ACHN (cell line): ENCODE measurements around the gene EEF1AKMT4.

Experiments
- DNase-seq: peaks from one replicate; pipeline ENCODE4 v3.0.0-alpha.2; 2015
- in situ Hi-C: cut with HindIII; loops from 2 replicates; pipeline ENCODE4 v1.10.0; 2017; ENCODE audit warnings: low sequenced_read_pairs, low pct_ligation_motif_present, low pct_unique_long_range_greater_than_20kb

EEF1AKMT4 gene

GRCh38 chr3:184234671-184235380 is 14.6 kb upstream of the EEF1AKMT4 start:
- in situ Hi-C loops = no loop called here
- DNase-seq = no peak

- DNase-seq = no peak
- in situ Hi-C loops = no loop called here
Observed at GRCh38 chr3:184235381-184236032, 14.0 kb upstream of the EEF1AKMT4 start.

GRCh38 chr3:184236033-184236410 is 13.4 kb upstream of the EEF1AKMT4 start:
- in situ Hi-C loops = no loop called here
- DNase-seq = no peak

GRCh38 chr3:184236636-184237035 is 12.8 kb upstream of the EEF1AKMT4 start:
- DNase-seq = no peak
- in situ Hi-C loops = no loop called here

- no peak for DNase-seq
- in situ Hi-C loops = no loop called here
Observed at GRCh38 chr3:184237211-184237610, 12.3 kb upstream of the EEF1AKMT4 start.

- in situ Hi-C loops = no loop called here
- no peak for DNase-seq
Observed at GRCh38 chr3:184237807-184238206, 11.7 kb upstream of the EEF1AKMT4 start.

- no peak for DNase-seq
- in situ Hi-C loops = no loop called here
Observed at GRCh38 chr3:184238246-184238818, 11.1 kb upstream of the EEF1AKMT4 start.

GRCh38 chr3:184239221-184239620 is 10.3 kb upstream of the EEF1AKMT4 start:
- in situ Hi-C loops = no loop called here
- no peak for DNase-seq

GRCh38 chr3:184239708-184240107 is 9.8 kb upstream of the EEF1AKMT4 start:
- no peak for DNase-seq
- in situ Hi-C loops = no loop called here

GRCh38 chr3:184240384-184241140 is 8.9 kb upstream of the EEF1AKMT4 start:
- DNase-seq = peak; percentile 50

GRCh38 chr3:184241141-184241446 is 8.4 kb upstream of the EEF1AKMT4 start:
- no peak for DNase-seq
- in situ Hi-C loops = no loop called here

More at GRCh38 chr3:184240384-184241140, 8.9 kb upstream of the EEF1AKMT4 start:
- in situ Hi-C loops = no loop called here

- no peak for DNase-seq
- in situ Hi-C loops = no loop called here
Observed at GRCh38 chr3:184241447-184242296, 7.8 kb upstream of the EEF1AKMT4 start.

- no peak for DNase-seq
- in situ Hi-C loops = no loop called here
Observed at GRCh38 chr3:184242297-184242685, 7.2 kb upstream of the EEF1AKMT4 start.

- in situ Hi-C loops = no loop called here
- DNase-seq = peak; percentile 81
Observed at GRCh38 chr3:184248454-184249411, 739 bp upstream of the EEF1AKMT4 start, which contains the start of gene ALG3. Gene ALG3, minus strand, starts transcription at chr3:184248962. Its CDS starts 22 bp downstream, at chr3:184248940.

GRCh38 chr3:184250167-184250828 is 826 bp downstream of the EEF1AKMT4 start:
- in situ Hi-C loops = no loop called here
- DNase-seq = peak; percentile 90

- in situ Hi-C loops = no loop called here
- no peak for DNase-seq
Observed at GRCh38 chr3:184255291-184256039, 6.0 kb downstream of the EEF1AKMT4 start.
